Fibroblast of skin of right biceps (primary cell): Measurements from ENCODE around the gene PPP1R12C.

Source experiments
- DNase-seq: peaks from one replicate; pipeline ENCODE4 v3.0.0-alpha.2; 2013

The PPP1R12C gene

DNA sequence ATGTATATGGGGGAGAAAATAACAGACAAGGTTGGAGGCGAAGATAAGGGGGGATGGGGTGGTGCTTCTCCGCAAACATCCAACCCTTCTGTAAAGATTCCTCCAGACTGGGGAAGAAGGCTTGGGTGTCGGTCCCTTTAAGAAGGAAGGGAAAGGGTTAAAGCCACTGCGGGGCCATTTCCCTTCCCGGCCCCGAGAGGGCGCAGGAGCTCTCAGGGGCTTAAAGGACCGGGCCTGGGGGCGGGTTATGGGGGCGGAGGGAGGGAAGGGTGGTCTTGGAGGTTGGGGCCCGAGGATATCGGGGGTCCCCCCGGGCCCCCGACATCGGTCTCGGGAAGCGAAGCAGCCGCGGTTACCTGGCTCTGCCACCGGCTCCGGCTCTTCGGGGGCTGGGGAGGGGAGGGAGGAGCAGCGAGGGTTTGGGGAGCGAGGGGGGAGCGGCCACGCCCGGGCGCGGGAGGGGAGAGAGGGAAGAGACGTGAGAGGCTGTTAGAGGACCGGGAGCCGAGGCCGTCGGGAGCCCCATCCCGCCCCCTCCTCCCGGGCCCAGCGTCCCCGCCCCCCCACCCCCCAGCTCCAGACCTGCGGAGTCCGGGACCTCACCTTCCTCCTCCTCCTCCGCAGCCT, 28.8 kb upstream of the PPP1R12C start:
- peak; percentile 33 for DNase-seq

DNA sequence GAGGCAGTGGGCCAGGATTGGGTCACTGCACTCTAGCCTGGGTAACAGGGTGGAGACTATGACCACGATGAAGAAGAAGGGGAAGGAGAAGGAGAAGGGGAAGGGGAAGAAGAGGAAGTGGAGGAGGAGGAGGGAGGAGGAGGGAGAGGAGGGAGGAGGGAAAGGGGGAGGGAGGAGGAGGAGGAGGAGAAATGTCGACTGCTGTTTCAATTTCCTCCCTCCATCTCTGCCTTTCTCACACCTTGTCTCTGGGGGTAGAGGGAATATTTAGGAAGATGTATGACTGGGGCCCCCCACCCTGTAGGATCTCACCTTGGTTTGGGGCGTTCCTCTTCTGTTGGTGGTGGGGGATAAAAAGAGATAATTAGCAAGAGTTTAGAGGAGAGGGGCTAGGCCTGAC, 27.8 kb upstream of the PPP1R12C start:
- DNase-seq = no peak

DNA sequence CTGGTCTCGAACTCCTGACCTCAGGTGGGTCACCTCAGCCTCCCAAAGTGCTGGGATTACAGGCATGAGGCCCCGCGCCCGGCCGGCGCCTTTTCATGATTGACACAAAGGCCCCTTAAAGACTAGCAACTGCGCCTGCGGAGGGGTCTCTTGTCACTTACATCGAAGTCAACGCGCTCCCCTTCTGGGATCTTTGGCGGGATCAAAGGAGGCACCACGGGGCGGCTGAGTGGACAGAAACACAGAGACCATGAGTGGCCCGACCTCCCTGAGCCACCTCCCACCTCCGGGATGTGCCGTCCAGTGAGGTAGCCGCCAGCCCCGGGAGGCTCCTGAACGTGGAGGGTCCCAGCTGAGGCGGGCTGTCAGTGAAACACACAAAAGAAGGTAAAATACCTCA, 24.3 kb upstream of the PPP1R12C start:
- DNase-seq = no peak

DNA sequence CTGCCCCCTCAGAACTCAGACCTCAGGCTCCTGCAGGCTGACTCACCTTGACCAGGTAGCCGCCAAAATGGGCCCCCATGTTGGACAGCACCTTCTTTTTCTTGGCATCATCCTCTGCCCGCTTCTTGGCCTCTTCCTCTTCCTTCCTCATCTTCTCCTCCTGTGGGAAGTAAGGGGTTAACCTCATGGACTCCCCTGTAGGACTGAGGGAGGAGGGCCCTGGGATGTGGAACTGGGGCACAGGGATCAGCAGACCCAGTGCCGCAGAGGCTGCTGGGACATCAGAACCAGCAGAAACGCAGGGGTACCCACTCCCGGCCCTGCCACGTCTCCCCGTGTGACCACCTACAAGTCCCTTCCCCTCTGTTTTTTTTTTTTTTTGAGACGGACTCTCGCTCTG, 20.5 kb upstream of the PPP1R12C start:
- DNase-seq = no peak

DNA sequence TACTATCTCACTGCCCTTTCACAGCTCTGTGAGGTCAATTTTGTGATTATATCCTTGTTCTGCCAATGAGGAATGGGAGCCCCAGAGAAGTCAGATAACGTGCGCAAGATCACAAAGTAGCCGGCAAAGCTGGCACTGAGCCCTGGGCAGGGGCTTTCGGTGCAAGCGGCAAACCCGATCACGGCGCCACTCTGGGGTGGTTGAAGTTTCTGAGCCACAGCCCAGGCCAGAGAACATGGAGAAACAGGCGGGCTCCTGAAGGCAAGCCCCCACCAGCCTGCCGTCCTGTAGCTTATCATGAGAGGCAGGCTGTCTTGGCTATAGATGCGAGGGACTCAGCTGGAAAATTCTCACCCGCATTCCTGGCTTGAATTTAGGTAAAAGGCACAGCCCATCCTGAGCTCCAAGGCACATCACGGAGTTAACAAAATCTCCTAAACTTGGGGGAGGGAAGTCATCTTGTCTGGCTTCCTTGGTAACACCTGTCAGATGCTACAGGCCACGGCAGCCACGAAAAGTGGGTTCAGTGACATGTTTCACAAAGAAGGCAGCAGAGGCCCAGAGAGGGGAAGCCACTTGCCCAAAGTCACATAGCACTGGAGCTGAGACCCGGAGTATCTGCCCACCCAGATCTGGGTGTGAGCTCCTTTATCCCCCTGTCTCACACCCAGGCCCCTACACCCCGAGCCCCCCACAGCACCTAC, 19.1 kb upstream of the PPP1R12C start:
- no peak for DNase-seq

DNA sequence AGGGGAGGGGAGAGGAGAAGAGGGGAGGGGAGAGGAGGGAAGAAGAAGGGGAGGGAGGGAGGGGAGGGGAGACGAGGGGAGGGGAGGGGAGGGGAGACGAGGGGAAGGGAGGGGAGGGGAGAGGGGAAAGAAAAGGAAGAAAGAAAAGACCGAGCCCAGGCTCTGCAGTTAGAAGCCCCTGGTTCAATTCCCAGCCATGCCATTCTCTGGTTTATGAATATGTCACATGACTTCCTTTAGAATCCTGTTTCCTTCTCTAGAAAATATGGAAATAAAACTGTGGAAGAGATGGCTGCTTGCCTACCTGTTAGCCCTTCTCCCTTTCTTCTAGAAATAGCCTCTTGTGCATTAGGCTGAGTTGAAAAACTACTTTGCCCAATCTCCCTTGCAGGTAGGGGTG, 17.3 kb upstream of the PPP1R12C start:
- no peak for DNase-seq

DNA sequence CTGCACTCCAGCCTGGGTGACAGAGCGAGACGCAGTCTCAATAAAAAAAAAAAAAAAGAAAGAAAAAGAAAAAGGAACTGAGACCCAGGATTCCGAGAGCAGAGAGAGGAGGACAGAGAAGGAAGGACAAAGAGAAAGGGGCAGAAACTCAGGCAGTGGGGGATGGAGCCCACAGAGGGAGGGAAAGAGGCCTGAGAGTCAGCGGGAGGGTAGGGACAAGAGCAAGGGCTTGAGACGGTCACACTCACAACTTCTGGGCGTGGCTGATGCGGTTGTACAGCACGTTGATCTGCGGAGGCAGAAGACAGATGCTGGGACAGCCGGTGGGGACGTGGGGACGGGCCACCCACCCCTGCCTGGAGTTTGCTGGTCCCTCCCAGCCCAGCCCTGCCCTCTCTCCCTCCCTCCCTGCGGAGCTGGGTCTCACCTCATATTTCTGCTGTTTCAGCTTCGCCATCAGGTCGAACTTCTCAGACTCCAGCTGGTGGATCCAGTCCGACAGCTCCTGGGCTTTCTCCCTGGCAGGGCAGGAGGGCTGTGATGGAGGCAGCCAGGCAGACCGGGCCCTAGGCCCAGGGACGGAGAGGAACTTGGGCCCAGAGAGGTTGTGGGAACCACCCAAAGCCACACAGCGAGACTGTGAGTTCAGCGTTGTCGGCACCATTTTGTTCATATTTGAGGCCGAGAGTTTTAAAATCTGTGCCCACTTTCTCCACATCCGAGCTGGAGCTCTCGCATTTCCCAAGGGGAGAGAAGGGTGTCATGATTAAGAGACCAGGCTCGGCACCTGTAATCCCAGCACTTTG, 16.4 kb upstream of the PPP1R12C start:
- no peak for DNase-seq

DNA sequence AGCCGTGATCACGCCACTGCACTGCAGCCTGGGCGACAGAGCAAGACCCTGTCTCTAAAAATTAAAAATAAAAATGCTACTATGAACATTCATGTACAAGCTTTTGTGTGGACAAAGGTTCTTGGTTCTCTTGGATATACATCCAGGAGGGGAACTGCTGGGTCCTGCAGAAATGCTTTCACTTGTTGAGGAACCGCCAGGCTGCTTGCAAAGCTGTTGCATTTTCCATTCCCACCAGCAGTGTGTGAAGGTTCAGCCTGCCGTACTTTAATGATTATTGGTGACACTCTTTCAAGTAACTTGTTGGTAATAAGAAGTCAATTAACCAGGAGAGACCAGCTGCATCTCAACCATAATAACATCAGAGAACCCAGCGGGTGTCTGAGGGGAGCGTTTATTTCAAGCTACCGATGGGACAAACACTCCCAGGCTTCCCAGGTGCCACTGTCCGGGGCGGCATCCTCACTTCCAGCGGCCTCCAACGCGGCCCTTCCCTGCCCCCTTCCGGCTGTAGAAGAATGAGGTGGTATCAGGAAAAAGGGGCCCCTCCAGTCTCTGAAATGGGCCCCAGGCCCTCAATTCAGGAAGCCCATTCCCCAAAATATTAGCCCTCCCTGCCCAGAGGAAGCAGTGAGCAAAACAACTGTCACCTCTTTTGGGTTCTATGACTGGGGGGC, 15.2 kb upstream of the PPP1R12C start:
- no peak for DNase-seq

DNA sequence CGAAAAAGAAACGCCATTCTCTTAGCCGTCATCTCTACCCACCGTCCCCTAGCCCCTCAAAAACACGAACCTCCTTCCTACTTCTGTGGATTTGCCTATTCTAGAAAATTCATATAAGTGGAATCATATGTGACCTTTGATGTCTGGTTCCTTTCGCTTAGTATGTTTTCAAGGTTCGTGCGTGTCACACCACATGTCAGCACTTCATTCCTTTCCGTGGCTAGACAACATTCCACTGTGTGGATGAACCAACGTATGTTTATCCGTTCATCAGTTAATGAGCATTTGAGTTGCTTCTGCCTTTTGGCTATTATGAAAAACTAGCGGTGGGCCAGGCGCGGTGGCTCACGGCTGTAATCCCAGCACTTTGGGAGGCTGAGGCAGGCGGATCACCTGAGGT, 14.0 kb upstream of the PPP1R12C start:
- peak; percentile 75 for DNase-seq

DNA sequence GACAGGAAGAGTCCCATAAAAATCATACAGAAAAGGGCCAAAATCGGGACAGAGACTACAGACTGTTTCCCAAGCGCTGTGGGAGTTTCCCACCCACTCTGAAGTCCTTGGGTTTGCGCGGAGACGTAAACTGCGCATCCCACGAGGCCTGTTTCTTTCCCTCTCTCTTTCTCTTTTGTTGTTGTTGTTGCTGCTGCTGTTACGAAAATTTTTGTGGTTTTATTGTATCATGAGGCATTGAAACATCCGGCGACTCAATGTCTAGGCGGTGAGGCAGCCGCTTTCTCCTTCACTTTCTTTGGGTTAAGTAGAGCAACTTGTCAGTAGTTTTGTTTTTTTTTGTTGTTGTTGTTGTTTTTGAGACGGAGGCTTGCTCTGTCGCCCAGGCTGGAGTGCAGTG, 1.6 kb upstream of the PPP1R12C start:
- peak; percentile 32 for DNase-seq

DNA sequence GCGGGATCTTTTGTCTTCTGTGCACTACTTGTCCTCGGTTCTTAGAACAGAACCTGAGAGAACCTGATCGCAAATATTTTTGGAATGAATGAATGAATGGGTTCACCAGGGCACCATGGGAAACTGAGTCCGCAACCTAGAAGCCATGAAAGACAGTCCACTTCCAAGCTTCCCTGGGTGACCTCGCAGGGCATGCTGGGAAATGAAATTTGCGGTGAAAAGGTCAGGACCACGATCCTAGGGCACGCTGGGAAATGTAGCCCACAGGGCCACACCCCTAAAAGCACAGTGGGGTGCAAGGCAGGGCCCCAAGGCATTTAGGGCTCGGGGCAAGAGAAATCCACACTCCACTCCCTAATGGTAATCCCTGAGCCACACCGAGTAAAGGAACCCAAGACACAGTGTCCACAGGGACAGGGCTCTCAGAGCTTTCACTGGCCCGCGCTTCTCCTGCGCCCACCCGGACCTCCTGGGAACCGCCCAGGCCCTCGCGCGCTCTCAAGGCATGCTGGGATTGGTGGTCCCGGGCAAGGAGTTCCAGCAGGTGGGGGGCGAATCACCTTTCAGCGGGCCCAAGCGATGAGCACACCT, 1.1 kb upstream of the PPP1R12C start:
- peak; percentile 49 for DNase-seq

DNA sequence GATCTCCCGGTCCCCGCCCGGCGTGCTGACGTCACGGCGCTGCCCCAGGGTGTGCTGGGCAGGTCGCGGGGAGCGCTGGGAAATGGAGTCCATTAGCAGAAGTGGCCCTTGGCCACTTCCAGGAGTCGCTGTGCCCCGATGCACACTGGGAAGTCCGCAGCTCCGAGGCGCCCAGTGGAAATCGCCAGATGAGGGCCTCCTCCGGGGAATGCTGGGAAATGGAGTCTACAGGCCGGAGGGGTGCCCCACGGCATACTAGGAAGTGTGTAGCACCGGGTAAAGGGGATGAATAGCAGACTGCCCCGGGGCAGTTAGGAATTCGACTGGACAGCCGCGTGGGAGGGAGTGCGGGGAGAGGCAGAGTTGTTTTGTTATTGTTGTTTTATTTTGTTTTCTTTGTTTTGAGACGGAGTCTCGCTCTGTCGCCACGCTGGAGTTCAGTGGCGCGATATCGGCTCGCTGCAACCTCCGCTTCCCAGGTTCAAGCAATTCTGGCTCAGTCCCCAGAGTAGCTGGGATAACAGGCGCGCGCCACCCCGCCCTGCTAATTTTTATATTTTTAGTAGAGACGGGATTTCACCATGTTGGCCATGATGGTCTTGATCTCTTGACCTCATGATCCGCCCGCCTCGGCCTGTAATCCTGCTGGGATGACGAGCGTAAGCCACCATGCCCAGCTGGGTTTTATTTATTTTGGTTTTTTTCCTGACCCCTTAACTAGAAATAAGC, 390 bp upstream of the PPP1R12C start:
- peak; percentile 99 for DNase-seq

DNA sequence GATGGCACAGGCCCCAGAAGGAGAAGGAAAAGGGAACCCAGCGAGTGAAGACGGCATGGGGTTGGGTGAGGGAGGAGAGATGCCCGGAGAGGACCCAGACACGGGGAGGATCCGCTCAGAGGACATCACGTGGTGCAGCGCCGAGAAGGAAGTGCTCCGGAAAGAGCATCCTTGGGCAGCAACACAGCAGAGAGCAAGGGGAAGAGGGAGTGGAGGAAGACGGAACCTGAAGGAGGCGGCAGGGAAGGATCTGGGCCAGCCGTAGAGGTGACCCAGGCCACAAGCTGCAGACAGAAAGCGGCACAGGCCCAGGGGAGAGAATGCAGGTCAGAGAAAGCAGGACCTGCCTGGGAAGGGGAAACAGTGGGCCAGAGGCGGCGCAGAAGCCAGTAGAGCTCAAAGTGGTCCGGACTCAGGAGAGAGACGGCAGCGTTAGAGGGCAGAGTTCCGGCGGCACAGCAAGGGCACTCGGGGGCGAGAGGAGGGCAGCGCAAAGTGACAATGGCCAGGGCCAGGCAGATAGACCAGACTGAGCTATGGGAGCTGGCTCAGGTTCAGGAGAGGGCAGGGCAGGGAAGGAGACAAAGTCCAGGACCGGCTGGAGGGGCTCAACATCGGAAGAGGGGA, 1.1 kb downstream of the PPP1R12C start:
- peak; percentile 56 for DNase-seq

DNA sequence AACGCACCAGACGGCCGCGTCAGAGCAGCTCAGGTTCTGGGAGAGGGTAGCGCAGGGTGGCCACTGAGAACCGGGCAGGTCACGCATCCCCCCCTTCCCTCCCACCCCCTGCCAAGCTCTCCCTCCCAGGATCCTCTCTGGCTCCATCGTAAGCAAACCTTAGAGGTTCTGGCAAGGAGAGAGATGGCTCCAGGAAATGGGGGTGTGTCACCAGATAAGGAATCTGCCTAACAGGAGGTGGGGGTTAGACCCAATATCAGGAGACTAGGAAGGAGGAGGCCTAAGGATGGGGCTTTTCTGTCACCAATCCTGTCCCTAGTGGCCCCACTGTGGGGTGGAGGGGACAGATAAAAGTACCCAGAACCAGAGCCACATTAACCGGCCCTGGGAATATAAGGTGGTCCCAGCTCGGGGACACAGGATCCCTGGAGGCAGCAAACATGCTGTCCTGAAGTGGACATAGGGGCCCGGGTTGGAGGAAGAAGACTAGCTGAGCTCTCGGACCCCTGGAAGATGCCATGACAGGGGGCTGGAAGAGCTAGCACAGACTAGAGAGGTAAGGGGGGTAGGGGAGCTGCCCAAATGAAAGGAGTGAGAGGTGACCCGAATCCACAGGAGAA, 1.9 kb downstream of the PPP1R12C start:
- DNase-seq = peak; percentile 52

DNA sequence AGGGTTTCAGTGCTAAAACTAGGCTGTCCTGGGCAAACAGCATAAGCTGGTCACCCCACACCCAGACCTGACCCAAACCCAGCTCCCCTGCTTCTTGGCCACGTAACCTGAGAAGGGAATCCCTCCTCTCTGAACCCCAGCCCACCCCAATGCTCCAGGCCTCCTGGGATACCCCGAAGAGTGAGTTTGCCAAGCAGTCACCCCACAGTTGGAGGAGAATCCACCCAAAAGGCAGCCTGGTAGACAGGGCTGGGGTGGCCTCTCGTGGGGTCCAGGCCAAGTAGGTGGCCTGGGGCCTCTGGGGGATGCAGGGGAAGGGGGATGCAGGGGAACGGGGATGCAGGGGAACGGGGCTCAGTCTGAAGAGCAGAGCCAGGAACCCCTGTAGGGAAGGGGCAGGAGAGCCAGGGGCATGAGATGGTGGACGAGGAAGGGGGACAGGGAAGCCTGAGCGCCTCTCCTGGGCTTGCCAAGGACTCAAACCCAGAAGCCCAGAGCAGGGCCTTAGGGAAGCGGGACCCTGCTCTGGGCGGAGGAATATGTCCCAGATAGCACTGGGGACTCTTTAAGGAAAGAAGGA, 2.8 kb downstream of the PPP1R12C start:
- DNase-seq = no peak

DNA sequence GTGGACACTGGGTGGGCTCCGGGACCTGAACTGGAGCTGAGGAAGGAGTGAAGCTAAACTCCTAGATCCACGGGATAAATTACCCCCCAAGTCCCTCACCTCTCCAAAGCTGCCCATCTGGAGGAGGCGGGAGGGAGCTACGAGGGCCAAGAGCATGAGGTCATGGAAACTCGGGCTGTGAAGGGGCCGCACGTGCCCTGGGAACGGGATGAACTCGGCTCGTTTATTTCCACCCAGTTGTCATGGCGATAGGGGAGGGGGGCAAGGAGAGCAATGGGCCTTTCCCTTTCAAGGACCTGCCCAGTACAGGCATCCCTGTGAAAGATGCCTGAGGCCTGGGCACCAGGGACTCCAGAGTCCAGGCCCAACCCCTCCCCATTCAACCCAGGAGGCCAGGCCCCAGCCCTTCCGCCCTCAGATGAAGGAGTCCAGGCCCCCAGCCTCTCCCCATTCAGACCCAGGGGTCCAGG, 3.8 kb downstream of the PPP1R12C start:
- peak; percentile 83 for DNase-seq

DNA sequence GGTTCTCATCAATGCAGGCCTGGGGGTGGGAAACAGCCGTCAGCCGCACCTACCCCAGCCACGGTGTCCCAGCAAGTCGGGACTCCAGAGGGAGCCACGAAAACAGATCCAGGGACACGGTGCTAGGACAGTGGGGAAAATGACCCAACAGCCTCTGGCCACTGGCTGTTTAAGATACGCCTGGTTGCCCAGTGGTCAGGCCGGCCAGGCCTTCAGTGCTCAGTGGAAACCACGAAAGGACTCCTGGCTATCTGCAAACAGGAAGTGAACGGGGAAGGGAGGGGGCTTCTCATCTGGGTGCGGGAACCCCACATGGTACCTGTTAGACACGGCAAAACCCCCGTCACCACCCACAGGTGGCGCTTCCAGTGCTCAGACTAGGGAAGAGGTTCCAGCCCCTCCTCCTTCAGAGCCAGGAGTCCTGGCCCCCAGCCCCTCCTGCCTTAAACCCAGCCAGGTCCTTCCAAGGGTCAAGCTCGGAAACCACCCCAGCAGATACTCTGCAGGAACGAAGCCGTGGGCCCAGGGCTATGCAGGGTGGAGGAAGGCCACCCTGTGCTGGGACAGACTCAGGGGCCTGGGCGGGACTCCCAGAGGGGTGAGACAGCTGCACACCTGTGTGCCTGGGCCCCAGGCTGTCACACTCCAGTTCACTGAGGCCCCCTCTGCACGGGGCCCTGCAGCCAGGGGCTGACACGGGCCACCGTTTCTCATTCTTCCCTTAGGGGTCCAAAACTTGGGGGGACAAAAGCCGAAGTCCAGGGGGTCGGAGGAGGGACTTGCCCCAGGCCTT, 4.5 kb downstream of the PPP1R12C start:
- no peak for DNase-seq

DNA sequence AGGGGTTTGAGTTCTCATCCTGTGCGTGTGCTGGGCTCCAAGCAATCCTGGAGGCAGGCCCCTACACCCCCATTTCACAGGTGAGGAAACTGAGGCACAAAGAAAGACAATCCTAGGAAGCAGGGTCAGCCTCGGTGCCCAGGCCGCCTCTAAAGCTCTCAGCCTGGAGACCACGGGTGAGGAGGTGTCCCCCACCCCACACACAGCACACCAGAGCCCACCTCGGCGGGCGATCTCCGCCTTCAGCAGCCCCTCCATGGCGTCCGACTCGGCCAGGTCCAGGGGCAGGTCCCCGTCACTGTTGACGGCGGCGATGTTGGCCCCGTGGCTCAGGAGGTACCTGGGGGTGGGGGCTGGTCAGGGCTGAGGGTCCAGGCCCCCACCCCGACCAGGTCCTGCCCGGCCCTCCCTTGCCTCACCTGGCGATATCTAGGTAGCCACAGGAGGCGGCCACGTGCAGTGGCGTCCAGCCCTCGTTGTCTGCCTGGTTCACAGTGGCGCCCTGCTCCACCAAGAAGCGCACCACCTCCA, 5.1 kb downstream of the PPP1R12C start:
- DNase-seq = no peak

DNA sequence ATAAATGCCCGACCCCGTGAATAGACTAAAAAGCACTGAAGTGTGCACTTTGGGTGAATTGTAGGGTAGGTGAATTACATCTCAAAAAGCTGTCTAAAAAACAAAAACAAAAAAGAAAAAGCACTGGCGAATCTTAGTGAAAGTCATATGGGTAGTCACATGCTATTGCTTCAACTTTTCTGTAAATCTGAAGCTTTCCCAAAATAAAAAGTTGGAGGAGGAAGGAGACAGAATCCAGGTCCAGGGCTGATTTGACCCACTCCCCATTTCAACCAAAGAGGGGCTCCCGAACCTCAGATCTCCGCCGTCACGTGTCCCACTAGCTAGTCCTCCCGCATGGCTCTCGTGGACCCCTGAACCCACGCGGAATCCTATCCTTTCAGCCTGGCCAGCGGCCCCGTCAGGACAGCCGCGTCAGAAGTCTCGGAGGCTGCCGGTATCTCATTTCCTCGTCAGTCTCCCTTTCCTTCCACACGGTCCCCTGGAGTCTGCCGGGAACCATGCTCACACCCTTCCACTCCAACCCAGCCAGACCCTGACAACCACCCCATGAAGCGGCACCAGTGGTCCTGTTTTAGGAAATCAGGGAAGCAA, 6.1 kb downstream of the PPP1R12C start:
- DNase-seq = no peak
